Kidney tubule cell (primary cell): Measurements from ENCODE around the gene COL8A1.
A peak's percentile ranks its signal among the peaks of the same experiment; 100 is the strongest.

ENCODE experiments used
- DNase-seq: peaks from one replicate; pipeline ENCODE4 v3.0.0-alpha.2; 2018; ENCODE audit warnings: low spot score

COL8A1 gene

GRCh38 chr3:99670556-99670950 is 32.2 kb downstream of the COL8A1 start:
- no peak for DNase-seq

GRCh38 chr3:99674086-99674789 is 35.8 kb downstream of the COL8A1 start:
- peak; percentile 47 for DNase-seq

- DNase-seq: peak; percentile 34
Measured at GRCh38 chr3:99678023-99678422, 39.6 kb downstream of the COL8A1 start.

GRCh38 chr3:99678896-99679295 is 40.5 kb downstream of the COL8A1 start:
- DNase-seq: no peak

GRCh38 chr3:99681512-99681911 is 43.1 kb downstream of the COL8A1 start:
- DNase-seq: no peak

- DNase-seq: no peak
Measured at GRCh38 chr3:99681976-99682375, 43.6 kb downstream of the COL8A1 start.

- DNase-seq: no peak
Measured at GRCh38 chr3:99683465-99683864, 45.1 kb downstream of the COL8A1 start.

- DNase-seq: no peak
Measured at GRCh38 chr3:99683876-99684275, 45.5 kb downstream of the COL8A1 start.

- DNase-seq: no peak
Measured at GRCh38 chr3:99684644-99685043, 46.2 kb downstream of the COL8A1 start.

- no peak for DNase-seq
Measured at GRCh38 chr3:99686469-99686868, 48.1 kb downstream of the COL8A1 start.

GRCh38 chr3:99686955-99687612 is 48.7 kb downstream of the COL8A1 start:
- peak; percentile 72 for DNase-seq

GRCh38 chr3:99690761-99691369 is 52.5 kb downstream of the COL8A1 start:
- no peak for DNase-seq

- no peak for DNase-seq
Measured at GRCh38 chr3:99693636-99694035, 55.2 kb downstream of the COL8A1 start.

GRCh38 chr3:99696497-99696896 is 58.1 kb downstream of the COL8A1 start:
- DNase-seq: no peak

- DNase-seq: no peak
Measured at GRCh38 chr3:99697250-99697649, 58.9 kb downstream of the COL8A1 start.

- no peak for DNase-seq
Measured at GRCh38 chr3:99698932-99699331, 60.5 kb downstream of the COL8A1 start.

- peak; percentile 54 for DNase-seq
Measured at GRCh38 chr3:99699841-99700240, 61.4 kb downstream of the COL8A1 start.

GRCh38 chr3:99700631-99701268 is 62.4 kb downstream of the COL8A1 start:
- DNase-seq: peak; percentile 28

- DNase-seq: peak; percentile 65
Measured at GRCh38 chr3:99702953-99703943, 64.9 kb downstream of the COL8A1 start.

GRCh38 chr3:99704417-99704816 is 66.0 kb downstream of the COL8A1 start:
- no peak for DNase-seq

- DNase-seq: no peak
Measured at GRCh38 chr3:99706410-99706809, 68.0 kb downstream of the COL8A1 start.
